GM12892 (cell line): ENCODE measurements around the gene GH2.
"Not testable (repeated sequence)": the region's sequence is repeated elsewhere in the genome, so short reads cannot be mapped to it uniquely, and the experiment has no call there.

Source experiments
- DNase-seq: peaks from one replicate; pipeline ENCODE4 v3.0.0; 2011; ENCODE audit not compliant: insufficient read length
- FAIRE-seq: peaks from 2 replicates; lab custom pipeline; 2011; peaks lifted over from hg19 to GRCh38; lab: Jason Lieb, UNC
- POLR2A ChIP-seq: IDR thresholded peaks from 2 replicates; pipeline ENCODE4 v1.6.1; 2011; ENCODE audit warnings: low read depth, low read length, control low read depth
- POLR2AphosphoS5 ChIP-seq: IDR thresholded peaks from 2 replicates; pipeline ENCODE4 v1.6.1; 2011; ENCODE audit warnings: low read depth, low read length, control low read depth
- TAF1 ChIP-seq: IDR thresholded peaks from 2 replicates; pipeline ENCODE4 v1.6.1; 2011; ENCODE audit warnings: low read depth, mild to moderate bottlenecking, control low read depth, low read length, borderline replicate concordance

GH2 gene

GRCh38 chr17:63859257-63859656 is 22.5 kb downstream of the GH2 start:
- FAIRE-seq (no peak), DNase-seq (no peak)
- no peak for TF ChIP-seq POLR2AphosphoS5
- TF ChIP-seq POLR2A = no peak
- no peak for TF ChIP-seq TAF1

GRCh38 chr17:63856425-63856824 is 25.3 kb downstream of the GH2 start:
- not testable (repeated sequence) for DNase-seq, FAIRE-seq

DNA sequence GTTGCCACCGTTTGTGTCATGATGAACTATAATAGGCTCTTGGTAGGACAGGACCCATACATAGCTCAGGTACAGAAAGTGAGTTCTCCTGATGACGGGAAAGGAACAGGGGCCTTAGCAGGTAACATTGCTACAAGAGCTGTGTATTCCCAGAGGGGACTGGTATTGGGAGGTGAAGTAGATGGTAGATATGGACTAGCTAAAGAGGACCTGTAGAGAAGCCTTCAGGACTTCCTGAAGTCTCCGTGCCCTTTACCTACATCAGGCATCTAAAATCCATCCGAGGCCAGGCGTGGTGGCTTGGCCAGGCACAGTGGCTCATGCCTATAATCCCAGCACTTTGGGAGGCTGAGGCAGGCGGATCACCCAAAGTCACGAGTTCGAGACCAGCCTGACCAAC is 26.6 kb downstream of the GH2 start:
- DNase-seq = no peak
- no peak for FAIRE-seq

GRCh38 chr17:63854709-63855108 is 27.0 kb downstream of the GH2 start:
- TF ChIP-seq POLR2A (no peak), POLR2AphosphoS5 (no peak), TAF1 (no peak)
- no peak for DNase-seq
- FAIRE-seq = no peak

More for the DNA sequence above, 26.6 kb downstream of the GH2 start:
- TF ChIP-seq POLR2AphosphoS5 = no peak
- TF ChIP-seq POLR2A = no peak
- no peak for TF ChIP-seq TAF1

DNA sequence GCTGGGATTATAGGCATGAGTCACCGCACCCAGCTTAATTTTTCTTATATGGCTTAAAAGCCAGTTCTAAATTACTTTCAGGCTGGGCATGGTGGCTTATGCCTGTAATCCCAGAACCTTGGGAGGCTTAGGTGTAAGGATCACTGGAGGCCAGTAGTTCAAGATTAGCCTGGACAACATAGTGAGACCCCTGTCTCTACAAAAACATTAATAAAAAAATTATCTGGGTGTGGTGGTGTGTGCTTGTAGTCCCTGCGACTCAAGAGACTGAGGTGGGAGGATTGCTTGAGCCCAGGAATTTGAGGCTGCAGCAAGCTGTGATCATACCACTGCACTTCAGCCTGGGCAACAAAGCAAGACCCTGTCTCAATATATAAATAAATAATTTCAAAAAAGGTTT is 28.5 kb downstream of the GH2 start:
- TF ChIP-seq TAF1 = no peak
- TF ChIP-seq POLR2AphosphoS5 = no peak
- TF ChIP-seq POLR2A = no peak
- DNase-seq = no peak
- FAIRE-seq = no peak

DNA sequence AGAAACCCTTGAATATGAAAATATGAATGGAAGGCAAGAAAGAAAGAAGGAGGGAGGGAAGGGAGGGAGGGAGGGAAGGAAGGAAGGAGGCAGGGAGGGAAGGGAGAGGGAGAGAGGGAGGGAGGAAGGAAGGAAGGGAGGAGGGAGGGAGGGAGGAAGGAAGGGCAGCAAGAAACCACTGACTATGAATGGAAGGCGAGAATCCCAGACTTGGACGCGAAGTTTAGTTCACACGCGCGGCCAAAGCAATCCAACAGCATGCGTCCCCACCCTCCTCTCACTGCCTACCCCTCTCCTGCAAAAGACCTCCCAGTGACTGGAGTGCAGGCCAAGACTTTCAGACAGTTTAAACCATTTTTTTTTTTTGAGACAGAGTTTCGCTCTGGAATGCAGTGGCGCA is 31.3 kb downstream of the GH2 start:
- TF ChIP-seq TAF1 (no peak), POLR2A (no peak), POLR2AphosphoS5 (no peak)
- DNase-seq (no peak), FAIRE-seq (no peak)

DNA sequence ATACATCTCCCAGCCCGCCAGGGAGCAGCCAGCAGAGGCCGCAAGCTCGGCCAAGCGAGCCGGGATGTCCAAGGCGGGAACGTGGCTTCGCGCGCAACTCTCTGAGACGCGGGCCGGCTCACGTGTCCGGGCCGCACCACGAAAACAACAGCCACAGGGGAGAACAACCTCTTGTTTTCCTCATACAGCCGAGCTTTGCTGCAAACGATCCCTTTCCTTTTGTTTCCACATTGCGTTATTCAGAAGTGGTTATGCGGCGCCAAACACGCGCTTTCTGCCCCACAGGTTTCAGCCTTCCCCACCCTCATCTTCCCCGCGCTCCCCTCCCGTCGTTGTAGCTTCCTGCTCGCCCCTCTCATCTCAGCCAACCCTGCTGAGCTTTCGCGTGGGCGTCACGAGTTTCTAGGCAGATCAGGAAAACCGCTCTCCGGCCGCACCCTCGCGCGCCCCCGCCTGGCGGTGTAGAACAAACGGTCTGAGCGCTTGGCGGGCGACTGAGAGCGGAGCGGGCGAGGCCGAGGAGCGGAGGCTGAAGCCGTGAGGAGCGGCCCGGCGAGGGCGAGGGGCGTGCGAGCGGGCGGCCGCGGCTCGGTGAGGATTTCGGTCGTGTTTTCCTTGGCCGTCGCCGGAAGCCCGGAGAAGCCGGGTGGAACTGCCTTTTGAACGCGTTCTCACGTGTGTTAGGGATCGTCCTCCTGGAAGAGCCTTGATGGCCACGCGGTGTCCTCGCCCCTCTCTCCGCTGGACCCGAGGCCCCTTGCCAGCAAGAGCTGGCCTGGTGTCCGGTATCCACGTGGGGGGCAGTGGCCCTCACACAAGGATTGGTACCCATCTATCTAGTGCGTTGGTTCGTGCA is 32.7 kb downstream of the GH2 start:
- peak; percentile 98 for DNase-seq
- peak; percentile 74 for FAIRE-seq
- TF ChIP-seq POLR2AphosphoS5 (no peak), TAF1 (no peak), POLR2A (no peak)

DNA sequence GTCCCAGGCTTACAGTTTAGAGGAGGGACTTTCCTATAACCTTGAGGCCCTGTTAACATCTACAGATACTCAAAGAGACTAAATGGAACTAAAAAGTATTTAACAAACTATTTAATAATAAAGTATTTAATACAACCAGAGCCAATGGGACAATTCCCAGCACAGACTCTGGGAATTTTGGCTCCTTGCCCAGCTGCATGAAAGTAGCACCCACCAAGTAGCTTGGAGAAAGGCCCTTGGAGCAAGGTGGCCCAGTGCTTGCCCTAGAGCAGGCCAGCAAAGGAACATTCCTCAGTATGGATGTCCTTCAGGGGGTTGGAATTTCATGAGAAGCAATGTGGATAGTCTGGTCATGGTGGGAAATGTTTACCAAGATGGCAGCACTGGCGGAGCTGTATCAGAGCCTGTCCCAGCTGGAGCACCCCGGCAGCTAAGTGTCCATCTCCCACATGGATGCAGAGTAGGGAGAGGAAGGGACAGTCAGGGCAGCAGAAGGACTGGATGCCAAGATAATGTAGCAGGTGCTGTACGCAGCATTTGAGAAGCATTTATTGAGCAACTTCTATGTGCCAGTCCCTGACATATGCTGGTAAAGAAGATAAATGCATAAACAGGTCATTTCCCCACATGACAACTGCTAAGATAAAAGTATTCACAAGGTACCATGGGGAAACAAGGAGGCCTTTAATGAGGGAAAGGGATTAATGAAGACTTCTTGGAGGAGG is 34.1 kb downstream of the GH2 start:
- TF ChIP-seq TAF1 (no peak), POLR2A (no peak), POLR2AphosphoS5 (no peak)
- no peak for FAIRE-seq
- no peak for DNase-seq

- FAIRE-seq (no peak), DNase-seq (no peak)
- TF ChIP-seq POLR2AphosphoS5 = no peak
- TF ChIP-seq POLR2A = no peak
- TF ChIP-seq TAF1 = no peak
Measured at GRCh38 chr17:63845509-63845908, 36.2 kb downstream of the GH2 start.

- TF ChIP-seq TAF1 = no peak
- FAIRE-seq (no peak), DNase-seq (no peak)
Measured at GRCh38 chr17:63843910-63844677, 37.6 kb downstream of the GH2 start.

DNA sequence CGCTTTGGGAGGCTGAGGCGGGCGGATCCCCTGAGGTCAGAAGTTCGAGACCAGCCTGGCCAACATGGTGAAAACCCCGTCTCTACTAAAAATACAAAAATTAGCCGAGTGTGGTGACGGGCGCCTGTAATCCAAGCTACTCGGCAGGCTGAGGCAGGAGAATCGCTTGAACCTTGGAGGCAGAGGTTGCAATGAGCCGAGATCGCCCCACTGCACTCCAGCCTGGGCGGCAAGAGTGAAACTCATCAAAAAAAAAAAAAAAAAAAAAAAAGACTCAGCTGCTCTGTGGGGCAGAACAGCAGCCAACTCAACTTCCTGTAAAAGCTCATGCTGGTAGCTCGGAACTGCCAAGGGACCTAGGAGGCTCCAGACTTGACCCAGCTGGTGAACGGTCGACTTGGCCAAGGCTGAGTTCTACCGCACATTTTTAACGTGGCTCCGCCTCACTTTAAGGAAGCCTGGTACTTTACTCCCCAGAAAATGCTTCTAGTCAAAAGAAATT is 38.3 kb downstream of the GH2 start:
- FAIRE-seq (peak; percentile 84), DNase-seq (peak; percentile 44)
- TF ChIP-seq POLR2A = 0 out of 2 replicates have a peak, but pooled peaks have one; percentile 30
- TF ChIP-seq TAF1 = 0 out of 2 replicates have a peak, but pooled peaks have one; percentile 57
